Coronary artery (tissue), 2 donors: ENCODE data around the gene TSEN34.

Source experiments
- DNase-seq: peaks from one replicate; pipeline ENCODE4 v3.0.0-alpha.2; 2017; ENCODE audit warnings: low spot score
- H3K27ac ChIP-seq, 2 donors: fragments of 200-600 bp; sonication (generic); one replicate each; pipeline ENCODE4 v1.5.1; 2016 to 2019
- H3K4me3 ChIP-seq: fragments of 200-600 bp; sonication (generic); 2 replicates; pipeline ENCODE4 v1.5.1; 2016; ENCODE audit warnings: mild to moderate bottlenecking, moderate library complexity
- CTCF ChIP-seq: fragments of 200-600 bp; sonication (generic); IDR thresholded peaks from one replicate; pipeline ENCODE4 v1.5.1; 2019; ENCODE audit warnings: antibody characterized with exemption

The TSEN34 gene

GRCh38 chr19:54155694-54156093, 35.4 kb upstream of the TSEN34 start:
- H3K27ac ChIP-seq: no peak overlapping the region
- no peak for TF ChIP-seq CTCF
- DNase-seq: no peak

GRCh38 chr19:54156490-54156889, 34.6 kb upstream of the TSEN34 start:
- H3K4me3 ChIP-seq: no peak overlapping the region
- TF ChIP-seq CTCF: no peak
- DNase-seq: no peak
- H3K27ac ChIP-seq: no peak overlapping the region

More at GRCh38 chr19:54155694-54156093, 35.4 kb upstream of the TSEN34 start:
- H3K4me3 ChIP-seq: no peak overlapping the region

GRCh38 chr19:54156953-54157352, 34.2 kb upstream of the TSEN34 start:
- DNase-seq: no peak
- no peak overlapping the region for H3K27ac ChIP-seq
- H3K4me3 ChIP-seq: no peak overlapping the region
- TF ChIP-seq CTCF: no peak

- H3K27ac ChIP-seq: peak overlapping the region; percentile 79 to 99
- H3K4me3 ChIP-seq: peak overlapping the region; percentile 83
- DNase-seq: no peak
- TF ChIP-seq CTCF: no peak
Measured at GRCh38 chr19:54158812-54159351, 32.2 kb upstream of the TSEN34 start.

- peak; percentile 100 for DNase-seq
- TF ChIP-seq CTCF: no peak
- peak within 1 kb of the TSS; percentile 79 to 99 for H3K27ac ChIP-seq
- H3K4me3 ChIP-seq: peak within 1 kb of the TSS; percentile 83
Measured at GRCh38 chr19:54159352-54160181, 31.5 kb upstream of the TSEN34 start, which contains the start of gene LENG1. LENG1 (minus strand) TSS chr19:54159721; CDS start chr19:54159695, 26 bp downstream.

GRCh38 chr19:54160182-54160811, 30.8 kb upstream of the TSEN34 start:
- no peak for TF ChIP-seq CTCF
- H3K27ac ChIP-seq: peak overlapping the region; percentile 69 to 85
- H3K4me3 ChIP-seq: peak overlapping the region; percentile 66
- no peak for DNase-seq
